ENCODE data around the gene TNFRSF19.

- TF ChIP-seq FOXM1 (IDR thresholded peaks at IDR 0.05; ENCODE audit: borderline replicate concordance): no peak
- TF ChIP-seq ZNF384 (IDR thresholded peaks at IDR 0.05): no peak
- no peak for TF ChIP-seq FOXA1 (IDR thresholded peaks at IDR 0.05)
- no peak for TF ChIP-seq BHLHE40 (IDR thresholded peaks at IDR 0.05; ENCODE audit: borderline replicate concordance)
- TF ChIP-seq SUZ12 (IDR thresholded peaks at IDR 0.05): no peak
- TF ChIP-seq ARNT (IDR thresholded peaks at IDR 0.05): no peak
- TF ChIP-seq SP1 (IDR thresholded peaks at IDR 0.05): no peak
- no peak for TF ChIP-seq L3MBTL2 (conservative IDR thresholded peaks at IDR 0.05)
Measured at GRCh38 chr13:23547000-23547590, 23.1 kb upstream of the TNFRSF19 start.
